HG03196 (cell line): Measurements from ENCODE around the gene APBA2.

Experiments
- ATAC-seq: cut with Tn5 transposase; IDR thresholded peaks from one replicate; pipeline ENCODE4 v1.9.1; 2021; ENCODE audit not compliant: unreplicated experiment

The APBA2 gene

DNA sequence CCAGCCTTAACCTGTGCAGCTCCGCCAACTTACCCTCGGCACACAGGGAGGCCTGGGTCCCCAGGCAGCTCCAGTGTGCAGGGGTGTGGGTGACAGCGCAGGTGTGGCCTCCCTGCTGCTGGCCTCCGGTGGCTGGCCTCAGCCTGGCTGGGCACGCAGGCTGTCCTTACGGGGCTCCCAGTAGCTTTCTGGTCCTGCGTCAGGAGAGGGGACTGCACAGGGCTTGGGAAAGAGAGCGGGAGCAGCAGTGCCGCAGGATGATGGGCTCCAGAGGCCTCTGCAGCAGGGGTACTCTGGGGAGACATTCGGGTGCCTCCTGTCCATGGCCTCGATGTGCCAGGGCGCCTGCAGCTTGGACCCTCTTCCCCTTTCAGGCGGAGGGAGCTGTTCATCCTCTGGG is 9.4 kb downstream of the APBA2 start:
- ATAC-seq, result no peak

GRCh38 chr15:28895566-28895965 is 9.8 kb downstream of the APBA2 start:
- no peak for ATAC-seq

DNA sequence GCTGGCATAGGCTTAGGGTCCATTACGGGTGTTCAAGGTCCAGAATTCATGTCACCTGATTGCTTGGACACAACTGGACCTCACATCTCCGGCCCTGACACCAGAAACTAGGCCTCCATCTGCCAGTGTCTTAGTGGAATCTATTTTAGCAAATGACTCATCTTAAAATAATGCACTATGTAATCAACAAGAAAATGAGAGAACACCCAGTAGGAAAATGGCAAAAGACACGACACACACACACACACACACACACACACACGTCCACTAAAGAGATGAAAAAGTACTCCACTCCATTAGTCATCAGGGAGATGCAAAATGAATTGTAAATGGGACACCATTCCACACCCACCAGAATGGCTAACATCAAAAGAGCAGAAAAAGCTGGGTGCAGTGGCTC is 11.2 kb downstream of the APBA2 start:
- no peak for ATAC-seq

DNA sequence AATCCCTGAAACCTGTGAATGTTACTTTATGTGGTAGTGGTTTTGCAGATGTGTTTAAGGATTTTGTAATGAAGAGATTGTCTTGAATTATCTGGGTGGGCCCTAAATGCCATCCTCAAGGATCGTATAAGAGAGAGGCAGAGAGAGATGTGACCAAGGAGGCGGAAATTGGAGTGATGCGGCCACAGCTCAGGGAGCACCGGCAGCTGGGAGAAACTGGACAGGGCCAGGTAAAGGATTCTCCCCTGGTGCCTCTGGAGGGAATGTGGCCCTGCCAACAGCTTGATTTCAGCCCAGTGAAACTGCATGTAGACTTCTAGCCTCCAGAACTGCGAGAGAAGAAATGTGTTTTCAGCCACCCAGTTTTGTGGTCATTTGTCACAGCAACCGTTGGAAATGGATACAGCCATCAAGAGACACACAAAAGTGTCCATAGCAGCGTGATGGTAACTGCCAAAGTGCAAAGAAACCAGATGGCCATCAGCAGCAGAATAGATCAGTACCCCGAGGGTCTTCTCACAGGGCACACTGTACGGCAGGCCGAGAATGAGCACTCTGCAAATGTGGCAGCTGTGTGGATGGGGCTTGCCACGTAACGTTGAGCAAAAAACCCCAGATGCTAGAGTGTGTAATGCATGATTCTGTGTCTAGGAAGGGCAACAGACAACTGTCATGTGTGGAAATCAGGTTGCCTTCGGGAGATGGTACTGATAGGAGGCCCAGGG is 12.2 kb downstream of the APBA2 start:
- ATAC-seq, result no peak

- ATAC-seq, result no peak
These were observed 13.4 kb downstream of the APBA2 start for GRCh38 chr15:28899061-28899738.

DNA sequence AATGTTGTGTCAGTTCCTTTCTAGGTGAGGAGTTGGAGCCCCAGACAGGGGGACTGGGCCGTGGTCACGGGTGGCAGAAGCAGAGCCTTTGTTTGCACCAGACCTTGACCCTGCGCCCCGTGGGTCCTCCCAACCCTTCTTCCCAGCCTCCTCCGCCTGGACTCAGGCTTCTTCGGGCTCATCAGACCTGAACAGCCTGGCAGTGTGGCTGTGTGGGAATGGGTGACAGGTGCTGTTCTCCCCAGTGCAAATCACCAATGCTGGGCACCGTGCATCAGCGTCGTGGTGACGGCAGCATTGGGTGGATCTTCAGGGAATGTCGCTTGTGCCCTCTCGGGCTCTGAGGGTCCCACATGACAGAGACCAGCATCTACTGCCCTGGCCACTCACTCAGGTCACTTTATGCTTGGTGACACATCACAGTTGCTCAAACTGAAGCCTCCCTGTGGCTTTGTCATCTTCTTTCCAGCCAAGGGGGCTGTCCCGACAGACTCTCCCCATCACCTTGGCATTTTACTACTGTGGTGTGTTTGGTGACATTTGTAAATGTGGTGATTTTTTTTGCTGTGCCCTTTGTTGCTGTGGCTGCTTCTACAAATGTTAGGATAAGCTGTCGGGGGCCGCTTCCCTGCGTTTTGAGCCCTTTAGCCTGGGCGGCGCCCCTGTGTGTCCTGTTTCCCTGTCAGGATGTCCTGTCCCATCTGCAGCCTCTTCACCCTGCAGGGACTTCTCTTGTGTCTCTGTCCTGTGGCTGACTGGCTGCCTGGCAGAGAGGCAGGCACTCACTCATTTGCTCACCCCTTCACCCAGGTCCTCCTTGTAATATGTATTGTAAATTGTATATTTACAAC is 14.5 kb downstream of the APBA2 start:
- no peak for ATAC-seq

DNA sequence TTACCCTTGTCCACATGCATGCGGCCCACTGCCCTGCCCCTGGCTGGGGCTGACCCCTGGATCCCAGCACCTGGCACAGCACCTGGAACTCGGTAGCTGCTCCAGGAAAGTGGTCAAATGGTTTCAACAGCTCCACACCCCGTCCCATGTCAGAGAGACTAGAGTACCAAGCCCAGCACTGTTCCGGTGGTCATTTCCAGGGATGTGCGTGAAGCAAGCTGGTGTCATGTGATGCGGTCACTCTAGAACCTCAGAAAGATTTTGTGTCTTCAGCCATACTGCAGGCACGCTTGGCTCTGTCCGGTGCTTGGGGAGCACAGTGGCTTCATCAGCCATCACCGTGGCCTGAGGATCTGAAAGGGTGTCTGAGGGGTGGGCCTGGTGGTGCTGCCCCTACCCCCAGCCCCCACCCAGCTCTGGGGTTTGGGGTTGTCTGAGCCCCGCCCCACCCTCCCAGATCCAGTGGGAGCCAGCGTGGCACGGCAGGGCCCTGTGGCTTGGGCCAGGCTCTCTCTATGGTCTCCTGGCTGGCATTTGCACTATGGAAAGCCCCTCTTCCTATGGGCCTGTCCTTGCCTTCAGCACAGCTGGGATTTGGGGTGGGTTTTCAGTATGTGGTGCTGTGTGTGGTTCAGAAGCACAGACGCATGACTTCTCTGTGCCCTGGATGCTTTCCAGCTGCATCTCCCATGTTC is 15.3 kb downstream of the APBA2 start:
- ATAC-seq, result no peak

DNA sequence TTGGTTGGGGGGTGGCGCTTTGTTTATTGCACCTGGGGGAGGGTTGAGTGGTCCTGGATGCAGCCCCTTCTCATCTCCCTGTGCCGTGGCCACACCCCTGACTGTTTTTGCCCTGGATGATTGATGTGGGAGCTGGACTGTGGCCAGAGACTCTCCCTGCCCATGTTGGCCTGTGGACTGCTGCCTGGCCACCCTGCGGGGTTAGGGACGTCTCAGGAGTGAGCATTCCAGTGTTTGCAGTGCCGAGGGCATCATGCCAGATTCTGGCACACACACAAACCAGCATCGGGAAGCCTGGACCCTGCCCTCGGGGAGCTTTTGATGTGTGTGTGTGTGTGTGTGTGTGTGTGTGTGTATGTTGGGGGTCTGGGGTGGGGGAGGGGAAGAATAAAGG is 15.8 kb downstream of the APBA2 start:
- ATAC-seq, result no peak

GRCh38 chr15:28901987-28902745 is 16.4 kb downstream of the APBA2 start:
- no peak for ATAC-seq

- ATAC-seq, result no peak
These were observed 17.1 kb downstream of the APBA2 start for GRCh38 chr15:28902856-28903255.

GRCh38 chr15:28903555-28903954 is 17.8 kb downstream of the APBA2 start:
- no peak for ATAC-seq

DNA sequence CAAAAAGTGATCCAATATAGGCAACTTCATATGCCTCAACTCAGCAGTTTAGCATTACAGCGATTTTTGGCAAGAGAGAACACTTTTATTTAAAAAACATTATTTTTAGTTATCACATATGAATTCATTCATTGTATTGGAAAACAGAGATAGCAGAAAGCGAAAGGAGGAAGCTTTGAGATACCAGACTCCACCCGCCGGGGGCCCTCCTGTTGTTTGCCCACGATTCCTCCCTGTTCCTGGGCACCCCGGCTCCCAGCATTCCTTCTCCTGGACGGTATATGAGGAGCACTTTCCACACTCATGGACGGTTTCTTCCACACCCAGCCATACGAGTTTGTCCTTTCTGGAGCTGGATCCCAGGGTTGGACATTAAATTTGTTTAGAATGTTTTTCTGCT is 18.2 kb downstream of the APBA2 start:
- no peak for ATAC-seq

DNA sequence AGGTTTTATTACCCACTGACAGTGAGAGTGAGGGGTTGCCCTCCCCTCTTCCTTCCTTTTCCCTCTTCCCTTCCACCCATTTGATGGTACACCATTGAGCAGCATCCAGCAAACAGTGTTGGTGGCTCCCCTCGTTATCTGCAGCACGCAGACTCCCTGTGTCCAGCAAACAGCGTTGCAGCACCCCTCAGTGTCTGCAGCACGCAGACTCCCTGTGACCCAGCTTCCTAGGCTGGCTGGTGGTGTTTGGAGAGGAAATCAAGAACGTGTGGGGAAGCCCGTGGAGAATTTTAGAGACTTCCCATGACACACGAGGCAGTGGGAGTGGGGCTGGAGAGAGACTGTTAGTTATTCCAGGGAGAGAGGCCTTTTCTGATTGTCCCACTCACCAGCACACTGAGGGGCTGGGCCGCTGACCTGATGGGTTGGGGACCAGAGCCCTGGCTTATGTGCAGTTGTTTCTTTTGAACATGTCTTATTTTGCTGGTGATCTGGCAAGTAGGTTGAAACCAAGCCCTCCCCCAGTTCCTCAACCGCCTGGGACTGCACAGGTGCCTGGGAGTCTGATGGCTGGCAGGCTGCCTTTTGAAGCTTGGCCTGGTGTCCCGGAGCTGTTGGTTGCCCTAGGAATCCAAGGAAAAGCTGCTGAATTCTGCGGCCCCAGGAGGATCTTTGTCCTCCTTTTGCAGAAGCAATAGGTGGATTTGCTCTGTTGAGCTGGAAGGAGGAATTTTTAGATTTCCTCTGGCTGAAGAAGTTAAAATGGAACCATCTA is 19.0 kb downstream of the APBA2 start:
- ATAC-seq, result no peak

- no peak for ATAC-seq
These were observed 21.7 kb downstream of the APBA2 start for GRCh38 chr15:28907338-28907960.

- no peak for ATAC-seq
These were observed 24.3 kb downstream of the APBA2 start for GRCh38 chr15:28909958-28910500.

DNA sequence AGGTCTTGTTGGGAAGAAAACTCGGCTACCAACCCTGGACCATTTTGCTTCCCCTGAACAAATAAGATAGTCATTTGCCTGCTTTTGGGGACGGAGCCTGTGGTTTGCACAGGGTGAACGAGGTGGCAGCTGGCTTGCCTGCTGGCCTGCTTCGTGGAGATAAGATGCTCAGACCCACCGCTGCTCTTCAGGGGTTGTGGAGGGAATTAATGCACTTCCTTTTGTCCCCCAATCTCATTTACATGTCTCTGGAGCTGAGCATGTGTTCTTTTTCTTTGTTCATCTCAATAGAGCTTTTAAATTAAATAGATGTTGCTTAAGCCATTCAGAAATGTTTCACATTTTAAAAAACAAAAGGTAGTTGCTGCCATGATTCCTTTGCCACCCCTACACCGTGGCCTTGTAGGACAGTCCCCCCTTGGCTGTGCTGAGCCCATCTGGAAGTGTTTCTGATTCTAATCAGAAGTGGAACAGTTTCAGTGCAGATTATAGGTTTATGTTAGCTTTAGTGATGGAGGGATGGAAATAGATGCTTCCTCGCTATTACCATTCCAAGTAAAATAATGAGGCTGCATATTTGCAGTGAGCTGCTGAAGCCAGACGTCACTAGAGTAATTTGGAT is 25.6 kb downstream of the APBA2 start:
- no peak for ATAC-seq

DNA sequence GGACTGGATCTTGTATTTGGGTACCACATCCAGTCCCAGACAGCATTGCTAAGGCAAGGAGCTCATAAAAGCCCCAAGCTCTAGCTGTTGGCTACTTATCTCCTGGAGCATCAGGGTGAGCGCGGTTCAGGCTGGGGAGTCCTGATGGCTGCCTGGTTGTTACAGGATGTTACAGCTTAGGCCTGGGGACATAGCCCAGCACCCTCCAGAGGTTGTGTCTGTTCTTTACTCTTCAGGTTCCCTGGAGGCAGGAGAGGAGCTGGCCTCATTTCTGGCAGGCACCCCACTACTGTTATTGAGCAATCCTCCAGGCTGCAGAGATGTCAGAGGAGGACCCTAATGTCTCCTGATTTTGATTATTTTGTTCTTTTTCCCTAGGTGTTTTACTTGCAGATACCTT is 26.6 kb downstream of the APBA2 start:
- ATAC-seq, result no peak

DNA sequence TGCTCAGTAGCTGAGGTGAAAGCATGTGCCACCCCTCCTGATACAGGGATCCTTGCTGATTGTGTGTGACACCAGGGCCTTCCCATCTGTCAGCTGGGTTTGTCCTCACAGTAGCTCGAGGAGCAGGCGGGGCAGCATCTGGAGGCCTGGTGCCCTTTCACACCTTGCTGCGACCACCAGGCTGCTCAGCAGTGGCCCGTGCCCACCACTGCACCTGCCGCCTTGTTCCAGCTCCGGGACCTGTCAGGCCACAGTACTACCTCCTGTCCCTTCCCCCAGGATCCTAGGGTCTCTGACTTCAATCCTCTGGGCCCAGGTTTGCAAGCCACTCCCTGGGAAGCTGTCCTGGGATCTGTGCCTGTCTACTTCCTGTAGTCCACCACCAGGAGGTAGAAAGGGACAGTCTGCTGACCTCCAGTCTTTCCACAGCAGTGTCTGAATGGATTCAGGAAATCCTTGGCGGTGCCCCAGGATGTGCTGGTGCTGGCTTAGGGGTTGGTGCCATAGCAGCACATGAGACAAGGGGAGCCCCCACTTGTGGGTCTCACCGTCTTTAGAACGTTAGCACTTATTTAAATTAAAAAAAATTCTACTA is 27.5 kb downstream of the APBA2 start:
- no peak for ATAC-seq
